ENCODE measurements around the gene TINAG. TPM values are rescaled to one million over a fixed set of nuclear protein-coding genes. Genes with fewer than 3 reads are reported as not detected.

TINAG gene
- total RNA-seq, 6 experiments from 2014 or later: not detected

- H3K9me3 Mint-ChIP-seq: no peaks in the 10 kb centered on the region
- H3K27ac Mint-ChIP-seq: no peak overlapping the region
- H3K4me1 Mint-ChIP-seq (ENCODE audit: low read depth): peaks cover 10% of the 10 kb centered on the region; the same call in 1 of the 2 replicates
- TF ChIP-seq CTCF (IDR thresholded peaks at IDR 0.05): no peak
- no peaks in the 10 kb centered on the region; the same call in 1 of the 2 replicates for H3K27me3 Mint-ChIP-seq (ENCODE audit: insufficient read depth)
- no peak overlapping the region for H3K4me3 Mint-ChIP-seq
- no peaks in the 10 kb centered on the region for H3K36me3 Mint-ChIP-seq (ENCODE audit: low read depth)
- DNase-seq: no peak
Measured at GRCh38 chr6:54307439-54307910, 766 bp upstream of the TINAG start.

GRCh38 chr6:54308986-54309315, 710 bp downstream of the TINAG start:
- no peak overlapping the region for H3K4me3 Mint-ChIP-seq
- TF ChIP-seq CTCF (IDR thresholded peaks at IDR 0.05): no peak
- H3K27me3 Mint-ChIP-seq (ENCODE audit: insufficient read depth): no peaks in the 10 kb centered on the region; the same call in 1 of the 2 replicates
- H3K4me1 Mint-ChIP-seq (ENCODE audit: low read depth): peaks cover 10% of the 10 kb centered on the region; the same call in 1 of the 2 replicates
- no peak overlapping the region for H3K27ac Mint-ChIP-seq
- no peaks in the 10 kb centered on the region for H3K9me3 Mint-ChIP-seq
- no peaks in the 10 kb centered on the region for H3K36me3 Mint-ChIP-seq (ENCODE audit: low read depth)
- DNase-seq: no peak

GRCh38 chr6:54310377-54311152, 2.3 kb downstream of the TINAG start:
- Mint-ChIP-seq H3K4me3 (no peak overlapping the region), H3K9me3 (no peaks in the 10 kb centered on the region), H3K27ac (no peak overlapping the region), H3K27me3 (ENCODE audit: insufficient read depth) (no peaks in the 10 kb centered on the region; the same call in 1 of the 2 replicates), H3K4me1 (ENCODE audit: low read depth) (peaks cover 10% of the 10 kb centered on the region; the same call in 1 of the 2 replicates), H3K36me3 (ENCODE audit: low read depth) (no peaks in the 10 kb centered on the region)
- no peak for DNase-seq
- no peak for TF ChIP-seq CTCF (IDR thresholded peaks at IDR 0.05)

DNA sequence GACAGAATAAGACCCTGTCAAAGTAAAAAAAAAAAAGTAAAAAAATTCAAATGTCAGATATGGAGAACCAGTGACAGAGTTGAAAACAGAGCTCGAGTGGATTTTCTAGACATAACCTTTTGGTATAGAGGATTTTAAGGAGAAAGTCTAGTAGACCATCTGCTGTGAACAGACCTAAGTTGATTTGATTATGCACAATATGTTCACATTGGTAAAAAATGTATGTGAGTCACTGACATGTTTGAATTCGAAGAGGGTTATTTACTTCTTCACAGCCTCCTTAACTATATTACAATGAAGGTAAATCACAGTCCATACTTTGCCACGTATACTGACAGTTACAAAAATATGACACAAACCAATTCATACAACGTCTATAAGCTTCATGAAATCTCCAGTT, 7.4 kb downstream of the TINAG start:
- no peak for TF ChIP-seq CTCF (IDR thresholded peaks at IDR 0.05)
- no peaks in the 10 kb centered on the region for H3K9me3 Mint-ChIP-seq
- H3K4me1 Mint-ChIP-seq (ENCODE audit: low read depth): peaks cover 7% of the 10 kb centered on the region; the same call in 1 of the 2 replicates
- DNase-seq: no peak
- no peaks in the 10 kb centered on the region; the same call in 1 of the 2 replicates for H3K27me3 Mint-ChIP-seq (ENCODE audit: insufficient read depth)
- H3K4me3 Mint-ChIP-seq: no peak overlapping the region
- H3K36me3 Mint-ChIP-seq (ENCODE audit: low read depth): no peaks in the 10 kb centered on the region
- H3K27ac Mint-ChIP-seq: no peak overlapping the region

- no peak for TF ChIP-seq CTCF (IDR thresholded peaks at IDR 0.05)
- H3K27me3 Mint-ChIP-seq (ENCODE audit: insufficient read depth): no peaks in the 10 kb centered on the region
Measured at GRCh38 chr6:54320871-54321270, 12.6 kb downstream of the TINAG start.

More at GRCh38 chr6:54320871-54321270, 12.6 kb downstream of the TINAG start:
- no peak for DNase-seq
- Mint-ChIP-seq H3K4me3 (no peak overlapping the region), H3K27ac (no peak overlapping the region), H3K4me1 (ENCODE audit: low read depth) (no peaks in the 10 kb centered on the region), H3K9me3 (no peaks in the 10 kb centered on the region), H3K36me3 (ENCODE audit: low read depth) (no peaks in the 10 kb centered on the region)
